Lung microvascular endothelial cell (primary cell): ENCODE data around the gene DLG5. TPM values are rescaled to one million over a fixed set of nuclear protein-coding genes. Genes with fewer than 3 reads are reported as not detected.
"Not testable (repeated sequence)": the region's sequence is repeated elsewhere in the genome, so short reads cannot be mapped to it uniquely, and the experiment has no call there.

Experiments used
- DNase-seq, 2 donors: peaks; one replicate each; pipeline versions ENCODE4 v3.0.0 to v3.0.0-alpha.2; 2010; ENCODE audit warnings: low read depth in 2 of 2
- total RNA-seq: library from RNA; depleted of rRNA; stranded (reverse); fragments of >200 nt; gene quantifications from 2 replicates; pipeline ENCODE4 v1.2.1, GENCODE V29; 2014

Gene DLG5
- total RNA-seq, 1 donor from 2014 or later, result 6.9 TPM

DNA sequence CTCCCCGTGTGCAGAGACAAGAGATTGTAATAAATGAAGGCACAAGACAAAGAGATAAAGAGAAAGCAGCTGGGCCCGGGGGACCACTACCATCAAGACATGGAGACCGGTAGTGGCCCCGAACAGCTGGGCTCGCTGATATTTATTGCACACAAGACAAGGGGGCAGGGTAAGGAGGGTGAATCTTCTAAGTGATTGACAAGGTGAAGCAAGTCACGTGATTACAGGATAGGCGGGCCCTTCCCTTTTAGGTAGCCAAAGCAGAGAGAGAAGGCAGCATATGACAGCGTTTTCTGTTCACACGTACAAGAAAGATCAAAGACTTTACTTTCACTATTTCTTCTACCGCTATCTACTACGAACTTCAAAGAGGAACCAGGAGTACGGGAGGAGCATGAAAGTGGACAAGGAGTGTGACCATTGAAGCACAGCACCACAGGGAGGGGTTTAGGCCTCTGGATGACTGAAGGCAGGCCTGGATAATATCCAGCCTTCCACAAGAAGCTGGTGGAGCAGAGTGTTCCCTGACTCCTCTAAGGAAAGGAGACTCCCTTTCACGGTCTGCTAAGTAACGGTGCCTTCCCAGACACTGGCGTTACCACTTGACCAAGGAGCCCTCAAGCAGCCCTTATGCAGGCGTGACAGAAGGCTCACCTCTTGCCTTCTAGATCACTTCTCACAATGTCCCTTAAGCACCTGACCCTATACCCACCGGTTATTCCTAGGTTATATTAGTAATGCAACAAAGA is 153.5 kb downstream of the DLG5 start:
- DNase-seq, result not testable (repeated sequence)

- DNase-seq, result no peak
Measured at GRCh38 chr10:77771851-77772250, 154.7 kb downstream of the DLG5 start.

DNA sequence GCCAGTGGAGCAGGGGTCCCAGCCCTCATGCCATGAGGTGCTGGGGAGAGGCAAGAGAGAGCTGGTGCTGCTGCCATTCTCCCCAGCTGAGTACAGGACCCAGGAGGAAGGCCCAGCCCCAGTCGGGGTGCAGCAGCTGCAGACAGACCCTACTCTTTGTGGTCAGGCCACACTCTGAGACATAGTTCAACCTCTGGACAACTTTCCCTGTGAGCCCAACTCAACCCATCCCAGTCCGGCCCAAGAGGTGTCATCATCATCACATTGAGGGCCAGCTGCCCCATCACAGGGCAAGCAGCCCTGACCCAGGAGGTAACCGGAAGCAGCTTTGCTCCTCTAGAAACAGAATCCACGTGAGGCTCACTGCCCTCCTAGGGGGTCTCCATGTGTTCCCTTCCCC is 155.1 kb downstream of the DLG5 start:
- DNase-seq, result no peak

- no peak for DNase-seq
Measured at GRCh38 chr10:77770868-77771175, 155.7 kb downstream of the DLG5 start.

DNA sequence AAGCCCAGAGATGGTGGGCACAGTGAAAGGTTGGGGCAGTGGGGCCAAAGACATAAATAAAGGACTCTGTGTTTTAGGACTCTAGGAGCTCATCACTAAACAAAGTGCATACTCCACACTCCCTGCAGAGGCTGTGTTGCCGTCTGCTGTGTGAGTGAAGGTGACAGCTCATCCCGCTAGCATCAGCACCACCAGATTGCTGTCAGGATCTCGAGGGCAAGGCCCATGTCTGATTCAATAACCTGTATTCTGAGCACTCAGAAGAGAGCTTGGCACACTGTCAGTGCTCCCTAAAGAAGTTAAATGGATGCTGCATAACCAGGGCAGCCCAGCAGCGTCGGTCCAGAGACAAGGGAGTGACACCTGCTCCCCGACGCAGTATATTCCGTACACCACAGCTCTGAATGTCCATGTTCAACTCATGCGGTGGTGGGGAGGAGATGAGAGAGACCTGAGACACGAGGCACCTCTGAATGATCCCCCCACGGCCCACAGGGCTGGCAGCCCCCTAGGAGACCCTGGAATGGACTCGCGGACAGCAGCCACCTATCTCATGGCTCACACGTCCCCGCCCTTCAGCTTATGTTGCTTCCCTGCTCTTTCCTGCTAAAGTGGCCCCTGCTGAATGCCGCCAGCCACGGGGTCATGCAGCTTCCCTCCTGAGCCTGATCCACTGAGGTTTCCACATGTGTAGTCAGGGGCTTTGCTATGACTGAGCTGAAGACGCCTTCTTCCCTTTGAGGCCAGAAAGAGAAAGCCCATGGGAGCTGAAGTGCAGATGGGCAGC is 156.3 kb downstream of the DLG5 start:
- DNase-seq, result no peak

GRCh38 chr10:77768039-77768438 is 158.5 kb downstream of the DLG5 start:
- DNase-seq, result no peak

DNA sequence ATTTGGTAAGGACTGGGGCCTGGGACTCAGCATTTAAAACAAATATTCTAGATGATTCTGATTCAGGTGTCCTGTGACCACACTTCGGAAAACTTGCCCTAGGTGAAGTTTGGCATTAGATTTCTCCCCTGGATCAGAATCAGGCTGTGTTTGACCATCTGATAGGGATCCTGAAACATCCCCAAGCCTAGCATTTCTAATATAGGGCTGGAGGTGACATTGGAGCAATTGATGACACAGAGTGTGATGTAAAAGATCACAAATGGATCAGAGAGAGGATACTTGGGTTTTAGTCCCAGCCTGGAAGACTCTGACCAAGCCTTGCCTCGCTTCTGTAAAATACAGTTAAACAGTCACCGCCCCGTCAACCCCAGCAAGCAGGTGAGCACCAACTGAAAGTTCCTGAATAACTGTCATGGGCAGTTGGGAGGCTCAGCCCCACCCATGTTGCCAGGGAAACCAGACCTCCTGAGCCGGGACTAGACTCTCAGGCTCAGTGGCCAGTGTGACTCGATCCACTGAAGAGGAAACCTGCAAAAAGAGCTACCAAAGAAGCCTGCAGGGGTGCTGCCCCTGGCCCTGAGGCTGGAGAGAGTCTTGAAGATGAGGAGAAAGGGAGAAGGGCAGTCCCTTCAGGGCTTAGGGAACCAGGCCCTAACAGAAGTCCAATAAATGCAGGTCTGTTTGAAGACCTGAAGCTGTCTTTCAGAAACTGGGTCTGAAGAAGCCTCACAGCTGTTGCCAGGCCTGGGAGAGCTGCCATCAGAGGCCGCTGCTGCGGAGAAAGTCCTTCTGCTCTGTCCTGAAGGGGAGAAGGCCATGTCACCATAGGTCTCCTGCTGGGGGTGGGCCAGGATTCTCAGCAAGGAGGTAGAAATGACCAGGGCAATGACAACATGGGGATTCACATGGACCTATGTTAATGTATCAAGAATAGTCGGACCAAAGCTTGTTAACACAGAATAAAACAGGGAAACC is 162.8 kb downstream of the DLG5 start:
- DNase-seq, result no peak

DNA sequence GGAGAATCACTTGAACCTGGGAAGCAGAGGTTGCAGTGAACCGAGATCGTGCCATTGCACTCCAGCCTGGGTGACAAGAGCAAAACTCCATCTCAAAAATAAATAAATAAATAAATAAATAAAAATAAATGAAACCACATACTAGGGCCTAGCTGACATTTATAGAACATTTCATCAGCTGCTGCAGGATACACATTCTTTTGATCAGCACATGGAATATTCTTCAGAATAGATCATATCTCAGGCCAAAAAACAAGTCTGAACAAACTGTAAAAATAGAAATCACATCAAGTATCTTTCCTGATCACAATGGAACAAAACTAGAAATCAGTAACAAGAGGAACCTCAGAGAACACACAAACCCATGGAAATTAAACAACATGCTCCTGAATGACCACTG is 168.1 kb downstream of the DLG5 start:
- DNase-seq, result not testable (repeated sequence)

- peak; percentile 83 to 84 for DNase-seq
Measured at GRCh38 chr10:77756319-77757232, 170.0 kb downstream of the DLG5 start.

GRCh38 chr10:77746047-77746707 is 180.4 kb downstream of the DLG5 start:
- peak in 1 of 2 donors; percentile 80 for DNase-seq

DNA sequence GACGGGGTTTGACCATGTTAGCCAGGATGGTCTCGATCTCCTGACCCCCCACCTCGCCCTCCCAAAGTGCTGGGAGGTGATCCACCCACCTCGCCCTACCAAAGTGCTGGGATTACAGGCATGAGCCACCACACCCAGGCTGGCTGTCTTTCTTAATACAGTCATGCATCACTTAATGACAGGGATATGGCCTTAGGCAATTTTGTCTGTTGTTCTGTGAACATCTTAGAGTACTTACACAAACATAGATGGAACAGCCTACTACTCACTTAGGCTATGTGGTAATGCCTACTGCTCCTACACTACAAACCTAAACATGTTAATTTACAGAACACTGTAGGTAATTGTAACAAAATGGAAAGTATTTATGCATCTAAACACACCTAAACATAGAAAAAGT is 182.3 kb downstream of the DLG5 start:
- DNase-seq, result no peak

DNA sequence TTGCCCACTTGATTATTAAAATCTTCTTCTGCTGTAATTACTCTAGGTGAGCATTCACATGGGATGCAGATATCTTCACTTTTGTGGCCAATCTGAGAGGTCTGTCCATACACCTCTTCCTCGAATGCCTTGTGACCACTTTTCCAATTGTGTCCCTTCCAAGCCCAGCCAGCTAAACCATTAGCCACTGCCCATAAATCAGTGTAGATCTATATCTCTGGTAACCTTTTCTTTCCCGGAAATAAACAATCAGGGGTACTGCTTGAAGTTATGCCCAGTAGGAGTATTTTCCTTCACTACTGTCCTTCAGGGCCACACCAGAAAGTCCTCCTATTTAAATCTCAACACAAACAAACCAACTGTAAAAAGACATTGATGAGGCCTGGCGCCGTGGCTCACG is 184.4 kb downstream of the DLG5 start:
- DNase-seq, result no peak

GRCh38 chr10:77741746-77742145 is 184.8 kb downstream of the DLG5 start:
- DNase-seq, result no peak

Other genes starting within 250 kb of the DLG5 start
- 10.7 and 11.5 TPM in 2 replicates for gene POLR3A, start 102.8 kb upstream of the DLG5 start, total RNA-seq
- gene RPS24, start 107.1 kb upstream of the DLG5 start, total RNA-seq, result 1,816 and 2,100 TPM in 2 replicates